Osteoblast (primary cell): ENCODE data around the gene AP2A1. TPM values are rescaled to one million over a fixed set of nuclear protein-coding genes. Genes with fewer than 3 reads are reported as not detected.

Experiments used
- DNase-seq: peaks from one replicate; pipeline ENCODE4 v3.0.0; 2011; ENCODE audit warnings: low spot score, mixed read lengths; ENCODE audit not compliant: insufficient read length; ENCODE audit errors: missing footprints
- H2AFZ ChIP-seq: 2 replicates; pipeline ENCODE4 v1.6.0; 2011; ENCODE audit warnings: mild to moderate bottlenecking, low read length
- H3K27ac ChIP-seq: 2 replicates; pipeline ENCODE4 v1.5.1; 2011; ENCODE audit warnings: mild to moderate bottlenecking, low read depth, low read length, moderate library complexity
- H3K27me3 ChIP-seq: 2 replicates; pipeline ENCODE4 v1.6.0; 2012; ENCODE audit warnings: mild to moderate bottlenecking, control low read depth, inconsistent platforms, low read length, moderate library complexity; ENCODE audit not compliant: insufficient read depth
- H3K36me3 ChIP-seq: 2 replicates; pipeline ENCODE4 v1.5.1; 2011; ENCODE audit warnings: mild to moderate bottlenecking, low read length, control low read depth, moderate library complexity; ENCODE audit not compliant: insufficient read depth
- H3K4me1 ChIP-seq: 2 replicates; pipeline ENCODE4 v1.5.1; 2011; ENCODE audit warnings: mild to moderate bottlenecking, low read length, control low read depth, moderate library complexity; ENCODE audit not compliant: insufficient read depth
- H3K4me2 ChIP-seq: 2 replicates; pipeline ENCODE4 v1.6.0; 2011; ENCODE audit warnings: mild to moderate bottlenecking, low read length; ENCODE audit not compliant: insufficient read depth
- H3K4me3 ChIP-seq: fragments of 200-600 bp; sonication (generic); 3 replicates; pipeline ENCODE4 v1.5.1; 2012; ENCODE audit warnings: mild to moderate bottlenecking, low read length, inconsistent platforms; ENCODE audit not compliant: insufficient read depth
- H3K79me2 ChIP-seq: 2 replicates; pipeline ENCODE4 v1.6.0; 2012; ENCODE audit warnings: mild to moderate bottlenecking, low read length, control low read depth, inconsistent platforms; ENCODE audit not compliant: insufficient read depth
- H3K9me3 ChIP-seq: 2 replicates; pipeline ENCODE4 v1.5.1; 2011; ENCODE audit warnings: low read depth, low read length, control low read depth
- H4K20me1 ChIP-seq: 2 replicates; pipeline ENCODE4 v1.6.0; 2012; ENCODE audit warnings: mild to moderate bottlenecking, low read length, control low read depth; ENCODE audit not compliant: insufficient read depth
- CTCF ChIP-seq: IDR thresholded peaks from 2 replicates; pipeline ENCODE4 v1.5.1; 2011; ENCODE audit warnings: mild to moderate bottlenecking, low read depth, low read length, moderate library complexity; ENCODE audit errors: extremely low read depth
- total RNA-seq: library from RNA; depleted of rRNA; stranded (reverse); fragments of >200 nt; gene quantifications from 2 replicates; pipeline ENCODE4 v1.2.3, GENCODE V29; 2012

Gene AP2A1
- total RNA-seq, 1 donor, result 98.1 TPM

- Histone ChIP-seq H3K4me2 (no peak overlapping the region), H3K36me3 (peaks cover 33% of the 10 kb centered on the region), H2AFZ (no peak overlapping the region), H3K27ac (no peak overlapping the region), H3K27me3 (no peaks in the 10 kb centered on the region), H3K9me3 (no peaks in the 10 kb centered on the region), H3K79me2 (peaks cover 51% of the 10 kb centered on the region), H3K4me3 (no peak overlapping the region), H3K4me1 (no peaks in the 10 kb centered on the region), H4K20me1 (peaks cover 32% of the 10 kb centered on the region)
- no peak for TF ChIP-seq CTCF
- peak; percentile 67 for DNase-seq
Observed at GRCh38 chr19:49780861-49781260, 14.1 kb downstream of the AP2A1 start.

GRCh38 chr19:49781394-49781793 lies 14.6 kb downstream of the AP2A1 start:
- no peak for DNase-seq
- Histone ChIP-seq H3K79me2 (peaks cover 51% of the 10 kb centered on the region), H3K4me2 (no peak overlapping the region), H3K36me3 (peaks cover 33% of the 10 kb centered on the region), H3K4me1 (peaks cover 4% of the 10 kb centered on the region), H3K4me3 (no peak overlapping the region), H3K27ac (no peak overlapping the region), H3K27me3 (no peaks in the 10 kb centered on the region), H2AFZ (no peak overlapping the region), H3K9me3 (no peaks in the 10 kb centered on the region), H4K20me1 (peaks cover 32% of the 10 kb centered on the region)
- no peak for TF ChIP-seq CTCF

- Histone ChIP-seq H2AFZ (no peak overlapping the region), H3K4me3 (no peak overlapping the region), H3K9me3 (no peaks in the 10 kb centered on the region), H3K79me2 (peaks cover 50% of the 10 kb centered on the region), H4K20me1 (peaks cover 27% of the 10 kb centered on the region), H3K27me3 (no peaks in the 10 kb centered on the region), H3K4me1 (peaks cover 7% of the 10 kb centered on the region), H3K27ac (no peak overlapping the region), H3K36me3 (peaks cover 33% of the 10 kb centered on the region), H3K4me2 (no peak overlapping the region)
- TF ChIP-seq CTCF, result no peak
- no peak for DNase-seq
Observed at GRCh38 chr19:49782515-49782914, 15.7 kb downstream of the AP2A1 start.

- H3K4me1 ChIP-seq, result peaks cover 7% of the 10 kb centered on the region
- H3K27me3 ChIP-seq, result no peaks in the 10 kb centered on the region
- H3K4me2 ChIP-seq, result no peak overlapping the region
- DNase-seq, result peak; percentile 96
- H4K20me1 ChIP-seq, result peaks cover 30% of the 10 kb centered on the region
- peaks cover 42% of the 10 kb centered on the region for H3K36me3 ChIP-seq
- no peak overlapping the region for H2AFZ ChIP-seq
- no peak for TF ChIP-seq CTCF
- H3K79me2 ChIP-seq, result peaks cover 47% of the 10 kb centered on the region
- no peak overlapping the region for H3K27ac ChIP-seq
- H3K9me3 ChIP-seq, result no peaks in the 10 kb centered on the region
- no peak overlapping the region for H3K4me3 ChIP-seq
Observed at GRCh38 chr19:49786376-49786820, 19.6 kb downstream of the AP2A1 start.
